ENCODE data around the gene LAD1. TPM values are rescaled to one million over a fixed set of nuclear protein-coding genes. Genes with fewer than 3 reads are reported as not detected.

Gene LAD1
- total RNA-seq, 2 experiments from 2014 or later = not detected

- Histone ChIP-seq H3K36me3 (ENCODE audit: insufficient read depth, low read length) (no peaks in the 10 kb centered on the region), H3K4me1 (ENCODE audit: insufficient read depth, low read length, poor library complexity, severe bottlenecking) (no peaks in the 10 kb centered on the region), H3K4me3 (ENCODE audit: low read depth, low read length, poor library complexity, severe bottlenecking) (no peak overlapping the region), H3K79me2 (ENCODE audit: insufficient read depth, low read depth, low read length) (no peaks in the 10 kb centered on the region), H3K9me3 (ENCODE audit: low read length) (no peaks in the 10 kb centered on the region), H3K27ac (ENCODE audit: low read depth, low read length, poor library complexity, severe bottlenecking) (no peak overlapping the region), H3K4me2 (ENCODE audit: low read length) (no peak overlapping the region), H3K9me2 (ENCODE audit: insufficient read depth, low read length) (no peaks in the 10 kb centered on the region), H2AFZ (ENCODE audit: low read length) (no peak overlapping the region), H4K20me1 (ENCODE audit: insufficient read depth, low read length) (no peaks in the 10 kb centered on the region)
- TF ChIP-seq EZH2phosphoT487 (IDR thresholded peaks at IDR 0.05; ENCODE audit: borderline replicate concordance, low read depth, low read length) (no peak), CTCF (conservative IDR thresholded peaks at IDR 0.05; ENCODE audit: low read length) (no peak)
- intact Hi-C loops (cut with micrococcal nuclease; ENCODE audit: unreplicated experiment) = no loop called here
- CTCF ChIA-PET (ENCODE audit: unreplicated experiment) = no interaction called here
- no peak for DNase-seq (ENCODE audit: low spot score)
- POLR2A ChIA-PET = no interaction called here
- no TSS peak for BruUV-seq (replicated peaks)
Observed at GRCh38 chr1:201400212-201400851, 1.2 kb upstream of the LAD1 start.

- Histone ChIP-seq H3K79me2 (ENCODE audit: insufficient read depth, low read depth, low read length) (no peaks in the 10 kb centered on the region), H2AFZ (ENCODE audit: low read length) (no peak overlapping the region), H3K9me2 (ENCODE audit: insufficient read depth, low read length) (no peaks in the 10 kb centered on the region), H3K4me1 (ENCODE audit: insufficient read depth, low read length, poor library complexity, severe bottlenecking) (no peaks in the 10 kb centered on the region), H3K4me3 (ENCODE audit: low read depth, low read length, poor library complexity, severe bottlenecking) (no peak overlapping the region), H4K20me1 (ENCODE audit: insufficient read depth, low read length) (no peaks in the 10 kb centered on the region), H3K27ac (ENCODE audit: low read depth, low read length, poor library complexity, severe bottlenecking) (no peak overlapping the region), H3K36me3 (ENCODE audit: insufficient read depth, low read length) (no peaks in the 10 kb centered on the region), H3K4me2 (ENCODE audit: low read length) (no peak overlapping the region), H3K9me3 (ENCODE audit: low read length) (no peaks in the 10 kb centered on the region)
- intact Hi-C loops (cut with micrococcal nuclease; ENCODE audit: unreplicated experiment) = no loop called here
- no TSS peak for BruUV-seq (replicated peaks)
- TF ChIP-seq CTCF (conservative IDR thresholded peaks at IDR 0.05; ENCODE audit: low read length) (no peak), EZH2phosphoT487 (IDR thresholded peaks at IDR 0.05; ENCODE audit: borderline replicate concordance, low read depth, low read length) (no peak)
- ChIA-PET CTCF (ENCODE audit: unreplicated experiment) (no interaction called here), POLR2A (no interaction called here)
- DNase-seq (ENCODE audit: low spot score) = no peak
Observed at GRCh38 chr1:201399352-201400126, 415 bp upstream of the LAD1 start.

GRCh38 chr1:201397675-201398074, 1.4 kb downstream of the LAD1 start:
- Histone ChIP-seq H3K4me1 (ENCODE audit: insufficient read depth, low read length, poor library complexity, severe bottlenecking) (no peaks in the 10 kb centered on the region), H3K79me2 (ENCODE audit: insufficient read depth, low read depth, low read length) (no peaks in the 10 kb centered on the region), H3K27ac (ENCODE audit: low read depth, low read length, poor library complexity, severe bottlenecking) (no peak overlapping the region), H3K4me3 (ENCODE audit: low read depth, low read length, poor library complexity, severe bottlenecking) (no peak overlapping the region), H3K36me3 (ENCODE audit: insufficient read depth, low read length) (no peaks in the 10 kb centered on the region), H3K4me2 (ENCODE audit: low read length) (no peak overlapping the region), H3K9me2 (ENCODE audit: insufficient read depth, low read length) (no peaks in the 10 kb centered on the region), H2AFZ (ENCODE audit: low read length) (no peak overlapping the region), H3K9me3 (ENCODE audit: low read length) (no peaks in the 10 kb centered on the region), H4K20me1 (ENCODE audit: insufficient read depth, low read length) (no peaks in the 10 kb centered on the region)
- intact Hi-C loops (cut with micrococcal nuclease; ENCODE audit: unreplicated experiment) = no loop called here
- no TSS peak for BruUV-seq (replicated peaks)
- CTCF ChIA-PET (ENCODE audit: unreplicated experiment) = no interaction called here
- POLR2A ChIA-PET = no interaction called here
- no peak for TF ChIP-seq CTCF (conservative IDR thresholded peaks at IDR 0.05; ENCODE audit: low read length)
- TF ChIP-seq EZH2phosphoT487 (IDR thresholded peaks at IDR 0.05; ENCODE audit: borderline replicate concordance, low read depth, low read length) = no peak
- DNase-seq (ENCODE audit: low spot score) = no peak
